Fibroblast of mammary gland (primary cell): ENCODE measurements around the gene C16orf74.

Experiments used
- DNase-seq: peaks from one replicate; pipeline ENCODE4 v3.0.0-alpha.2; 2010; ENCODE audit warnings: low read depth
- H3K4me3 ChIP-seq: 2 replicates; pipeline ENCODE4 v1.5.1; 2011; ENCODE audit warnings: low read depth, mild to moderate bottlenecking, low read length, moderate library complexity; ENCODE audit not compliant: control insufficient read depth
- CTCF ChIP-seq: conservative IDR thresholded peaks from 2 replicates; pipeline ENCODE4 v1.5.1; 2011; ENCODE audit warnings: low read depth, low read length, inconsistent platforms; ENCODE audit not compliant: control insufficient read depth, insufficient read depth

C16orf74 gene

DNA sequence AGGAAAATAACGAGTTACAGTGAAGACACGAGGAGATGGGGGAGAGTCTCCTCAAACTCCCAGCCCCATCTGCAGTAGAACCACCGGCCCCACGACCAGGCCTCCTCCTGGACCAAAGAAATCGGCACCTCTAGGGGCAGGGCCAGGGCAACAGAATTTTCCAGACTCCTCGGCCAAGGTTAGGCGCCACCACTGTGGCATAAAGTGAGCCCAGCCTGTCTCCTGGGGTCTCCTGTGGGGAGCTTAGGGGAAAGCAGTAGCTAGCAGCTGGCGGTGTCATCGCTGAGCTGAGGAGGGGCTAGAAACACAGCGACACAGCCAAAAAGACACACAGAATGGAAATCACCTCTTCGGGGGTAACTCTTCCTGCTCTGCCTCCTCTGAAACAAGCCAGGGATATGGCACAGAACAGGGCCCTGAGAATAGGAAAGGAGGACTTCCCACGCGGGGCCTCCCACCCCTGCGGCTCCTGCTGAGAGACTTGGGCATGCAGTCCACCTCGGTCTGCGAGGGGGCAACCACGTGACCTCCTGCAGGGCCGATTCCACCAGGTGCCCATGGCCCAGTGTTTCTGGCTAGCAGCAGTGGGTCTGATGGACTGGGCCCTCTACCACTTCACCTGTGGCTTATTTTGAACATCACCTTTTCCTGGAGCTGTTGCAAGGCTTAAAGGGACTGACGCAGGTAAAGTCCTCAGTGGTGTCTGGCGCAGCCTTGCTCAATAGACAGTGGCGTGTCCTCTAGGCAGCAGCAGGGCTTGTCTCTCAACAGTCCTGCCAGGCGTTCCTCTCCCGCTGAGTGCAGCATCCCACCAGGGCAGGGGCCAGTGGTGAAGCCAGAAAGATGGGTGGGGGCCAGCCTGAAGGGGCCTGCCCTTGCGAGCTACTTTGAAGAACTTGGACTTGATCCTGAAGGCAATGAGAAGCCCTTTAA is 55.4 kb downstream of the C16orf74 start:
- TF ChIP-seq CTCF: no peak
- DNase-seq: no peak
- no peak overlapping the region for H3K4me3 ChIP-seq

GRCh38 chr16:85690469-85691064 is 60.3 kb downstream of the C16orf74 start:
- DNase-seq: no peak
- H3K4me3 ChIP-seq: no peak overlapping the region
- no peak for TF ChIP-seq CTCF

GRCh38 chr16:85689950-85690320 is 61.0 kb downstream of the C16orf74 start:
- H3K4me3 ChIP-seq: no peak overlapping the region
- no peak for DNase-seq
- TF ChIP-seq CTCF: no peak

- peak overlapping the region; percentile 43 for H3K4me3 ChIP-seq
- TF ChIP-seq CTCF: no peak
- no peak for DNase-seq
Observed at GRCh38 chr16:85689285-85689949, 61.5 kb downstream of the C16orf74 start.

- DNase-seq: peak; percentile 76
- TF ChIP-seq CTCF: no peak
- peak within 1 kb of the TSS; percentile 60 for H3K4me3 ChIP-seq
Observed at GRCh38 chr16:85688586-85689284, 62.2 kb downstream of the C16orf74 start, which contains the start of gene GINS2. GINS2 (minus strand) TSS chr16:85688954; CDS start chr16:85688898, 56 bp downstream.
